NB4 (cell line): ENCODE results near the gene PLA2G2D.
"Not testable (repeated sequence)": the region's sequence is repeated elsewhere in the genome, so short reads cannot be mapped to it uniquely, and the experiment has no call there.

Experiments
- DNase-seq: peaks from one replicate; pipeline ENCODE4 v3.0.0; 2010; ENCODE audit warnings: low read depth
- H3K4me3 ChIP-seq: one replicate; pipeline ENCODE4 v1.5.1; 2011; ENCODE audit warnings: mild to moderate bottlenecking, low read depth, low read length, moderate library complexity
- MYC ChIP-seq: IDR thresholded peaks from 2 replicates; pipeline ENCODE4 v1.6.1; 2011; ENCODE audit warnings: low read depth, low read length
- POLR2A ChIP-seq: IDR thresholded peaks from 2 replicates; pipeline ENCODE4 v1.6.1; 2011; ENCODE audit warnings: mild to moderate bottlenecking; ENCODE audit not compliant: insufficient read length; ENCODE audit errors: extremely low read depth
- TF ChIP-seq, protein P1 (sequence below): IDR thresholded peaks from 2 replicates; pipeline ENCODE4 v1.6.1; 2011; ENCODE audit warnings: low read depth, low read length
- TF ChIP-seq, protein P2 (sequence below): IDR thresholded peaks from one replicate; pipeline ENCODE4 v1.5.1; 2012; ENCODE audit warnings: low read depth, low read length

Gene PLA2G2D

DNA sequence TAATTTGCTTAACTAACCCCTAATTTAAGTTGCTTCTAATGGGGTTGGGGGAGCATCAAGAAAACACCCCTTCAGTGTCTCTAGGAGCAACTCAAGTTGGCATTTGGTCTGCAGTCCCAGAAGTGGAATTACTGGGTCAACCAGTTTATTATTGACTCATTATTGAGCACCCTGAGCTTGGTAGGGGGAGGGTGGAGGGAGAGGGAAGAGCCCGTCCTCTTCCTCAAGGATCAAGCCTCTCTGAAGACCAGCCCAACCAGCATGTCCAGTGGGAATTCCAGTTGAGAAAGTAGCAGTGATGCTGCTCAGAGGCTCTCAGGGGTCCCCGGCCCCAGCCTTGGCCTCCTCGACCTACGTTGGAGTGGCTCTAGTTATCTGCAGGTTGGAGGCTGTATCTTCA, 17.7 kb upstream of the PLA2G2D start:
- DNase-seq, result no peak
- H3K4me3 ChIP-seq, result no peak overlapping the region
- TF ChIP-seq, protein P1, sequence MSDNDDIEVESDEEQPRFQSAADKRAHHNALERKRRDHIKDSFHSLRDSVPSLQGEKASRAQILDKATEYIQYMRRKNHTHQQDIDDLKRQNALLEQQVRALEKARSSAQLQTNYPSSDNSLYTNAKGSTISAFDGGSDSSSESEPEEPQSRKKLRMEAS, result no peak
- TF ChIP-seq, protein P2, sequence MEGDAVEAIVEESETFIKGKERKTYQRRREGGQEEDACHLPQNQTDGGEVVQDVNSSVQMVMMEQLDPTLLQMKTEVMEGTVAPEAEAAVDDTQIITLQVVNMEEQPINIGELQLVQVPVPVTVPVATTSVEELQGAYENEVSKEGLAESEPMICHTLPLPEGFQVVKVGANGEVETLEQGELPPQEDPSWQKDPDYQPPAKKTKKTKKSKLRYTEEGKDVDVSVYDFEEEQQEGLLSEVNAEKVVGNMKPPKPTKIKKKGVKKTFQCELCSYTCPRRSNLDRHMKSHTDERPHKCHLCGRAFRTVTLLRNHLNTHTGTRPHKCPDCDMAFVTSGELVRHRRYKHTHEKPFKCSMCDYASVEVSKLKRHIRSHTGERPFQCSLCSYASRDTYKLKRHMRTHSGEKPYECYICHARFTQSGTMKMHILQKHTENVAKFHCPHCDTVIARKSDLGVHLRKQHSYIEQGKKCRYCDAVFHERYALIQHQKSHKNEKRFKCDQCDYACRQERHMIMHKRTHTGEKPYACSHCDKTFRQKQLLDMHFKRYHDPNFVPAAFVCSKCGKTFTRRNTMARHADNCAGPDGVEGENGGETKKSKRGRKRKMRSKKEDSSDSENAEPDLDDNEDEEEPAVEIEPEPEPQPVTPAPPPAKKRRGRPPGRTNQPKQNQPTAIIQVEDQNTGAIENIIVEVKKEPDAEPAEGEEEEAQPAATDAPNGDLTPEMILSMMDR, result no peak
- TF ChIP-seq MYC (no peak), POLR2A (no peak)

GRCh38 chr1:20136249-20136648, 16.9 kb upstream of the PLA2G2D start:
- no peak overlapping the region for H3K4me3 ChIP-seq
- TF ChIP-seq, protein P1, result no peak
- TF ChIP-seq POLR2A, result no peak
- no peak for TF ChIP-seq MYC
- TF ChIP-seq, protein P2, result no peak
- DNase-seq, result no peak

- no peak overlapping the region for H3K4me3 ChIP-seq
- no peak for DNase-seq
- TF ChIP-seq POLR2A, result no peak
- TF ChIP-seq, protein P1, result no peak
- no peak for TF ChIP-seq MYC
- TF ChIP-seq, protein P2, result no peak
Observed at GRCh38 chr1:20134995-20135394, 15.7 kb upstream of the PLA2G2D start.

GRCh38 chr1:20130518-20130917, 11.2 kb upstream of the PLA2G2D start:
- not testable (repeated sequence) for DNase-seq, H3K4me3 ChIP-seq

DNA sequence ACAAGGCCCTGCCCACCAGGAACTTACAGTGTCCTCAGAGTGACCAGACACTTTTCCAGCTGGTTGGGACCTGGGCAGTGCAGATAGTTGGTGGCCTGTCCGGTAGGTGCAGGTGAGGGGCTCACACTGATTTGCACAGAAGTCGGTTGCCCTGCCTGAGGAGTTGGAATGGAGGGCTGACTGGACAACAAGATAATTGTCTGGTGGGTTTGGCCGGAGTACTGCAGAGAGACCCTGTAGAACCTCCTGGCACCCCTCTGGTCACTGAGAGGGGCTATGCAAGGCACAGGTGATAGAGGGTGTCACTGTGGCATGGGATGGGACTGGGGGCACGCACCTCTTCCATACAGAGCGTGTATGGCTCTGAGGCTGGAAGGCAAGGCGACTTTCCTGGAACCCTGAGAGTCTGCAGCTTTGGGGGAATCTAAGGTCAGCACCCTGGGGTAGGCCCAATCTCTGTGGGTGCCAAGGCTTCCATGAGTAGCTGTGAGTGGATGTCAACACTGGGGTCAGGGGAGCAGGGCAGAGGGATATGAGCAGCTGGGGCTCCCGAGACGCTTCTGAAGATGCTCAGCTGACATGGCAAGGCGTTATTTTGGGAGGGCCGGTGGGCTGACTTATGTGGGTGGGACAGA, 7.6 kb upstream of the PLA2G2D start:
- H3K4me3 ChIP-seq, result no peak overlapping the region
- TF ChIP-seq MYC (no peak), POLR2A (no peak)
- TF ChIP-seq, protein P1, result no peak
- TF ChIP-seq, protein P2, result no peak

GRCh38 chr1:20126041-20126805, 6.9 kb upstream of the PLA2G2D start:
- TF ChIP-seq, protein P2, result no peak
- no peak for TF ChIP-seq MYC
- DNase-seq, result no peak
- no peak overlapping the region for H3K4me3 ChIP-seq

More for the DNA sequence above, 7.6 kb upstream of the PLA2G2D start:
- no peak for DNase-seq
